ENCODE results near the gene ELANE. TPM values are rescaled to one million over a fixed set of nuclear protein-coding genes. Genes with fewer than 3 reads are reported as not detected.
"Not testable (repeated sequence)": the region's sequence is repeated elsewhere in the genome, so short reads cannot be mapped to it uniquely, and the experiment has no call there.

ELANE gene
- total RNA-seq, 6 experiments from 2014 or later = 0.21 TPM; not detected in 5

GRCh38 chr19:816500-816857 lies 35.6 kb upstream of the ELANE start:
- DNase-seq = no peak
- Mint-ChIP-seq H3K36me3 (ENCODE audit: low read depth) (peaks cover 28% of the 10 kb centered on the region), H3K27ac (no peak overlapping the region; the same call in 1 of the 2 replicates), H3K4me1 (ENCODE audit: low read depth) (no peaks in the 10 kb centered on the region), H3K4me3 (peak overlapping the region; percentile 7; the same call in 1 of the 2 replicates), H3K9me3 (peaks cover 13% of the 10 kb centered on the region), H3K27me3 (ENCODE audit: insufficient read depth) (peaks cover 21% of the 10 kb centered on the region)
- no peak for TF ChIP-seq CTCF (IDR thresholded peaks at IDR 0.05)

- H3K27me3 Mint-ChIP-seq (ENCODE audit: insufficient read depth); H3K9me3 Mint-ChIP-seq; DNase-seq; H3K27ac Mint-ChIP-seq; H3K4me3 Mint-ChIP-seq; H3K4me1 Mint-ChIP-seq (ENCODE audit: low read depth): not testable (repeated sequence)
- peaks cover 13% of the 10 kb centered on the region for H3K36me3 Mint-ChIP-seq (ENCODE audit: low read depth)
Measured at GRCh38 chr19:820212-820611, 31.9 kb upstream of the ELANE start.

- TF ChIP-seq CTCF (IDR thresholded peaks at IDR 0.05) = no peak
- Mint-ChIP-seq H3K4me1 (ENCODE audit: low read depth) (peaks cover 6% of the 10 kb centered on the region), H3K9me3 (no peaks in the 10 kb centered on the region), H3K27ac (no peak overlapping the region), H3K36me3 (ENCODE audit: low read depth) (peaks cover 6% of the 10 kb centered on the region), H3K4me3 (no peak overlapping the region), H3K27me3 (ENCODE audit: insufficient read depth) (peaks cover 6% of the 10 kb centered on the region)
- no peak for DNase-seq
Measured at GRCh38 chr19:821231-821824, 30.8 kb upstream of the ELANE start.

- Mint-ChIP-seq H3K27ac (no peak within 1 kb of the TSS), H3K4me3 (no peak within 1 kb of the TSS)
- no peak for TF ChIP-seq CTCF (IDR thresholded peaks at IDR 0.05)
Measured at GRCh38 chr19:821825-822503, 30.1 kb upstream of the ELANE start, which contains the start of gene PLPPR3. Gene PLPPR3 (minus strand): TSS chr19:821955. CDS start chr19:821559, 396 bp downstream.

GRCh38 chr19:823565-824121 lies 28.5 kb upstream of the ELANE start:
- H3K36me3 Mint-ChIP-seq (ENCODE audit: low read depth) = no peaks in the 10 kb centered on the region
- H3K4me3 Mint-ChIP-seq = no peak overlapping the region
- H3K4me1 Mint-ChIP-seq (ENCODE audit: low read depth) = peaks cover 6% of the 10 kb centered on the region
- no peak for TF ChIP-seq CTCF (IDR thresholded peaks at IDR 0.05)
- no peaks in the 10 kb centered on the region; the same call in 1 of the 2 replicates for H3K27me3 Mint-ChIP-seq (ENCODE audit: insufficient read depth)
- H3K27ac Mint-ChIP-seq = no peak overlapping the region; the same call in 1 of the 2 replicates
- H3K9me3 Mint-ChIP-seq = no peaks in the 10 kb centered on the region
- DNase-seq = no peak

More at GRCh38 chr19:821825-822503, 30.1 kb upstream of the ELANE start, which contains the start of gene PLPPR3:
- H3K4me1 Mint-ChIP-seq (ENCODE audit: low read depth) = peaks cover 6% of the 10 kb centered on the region
- H3K9me3 Mint-ChIP-seq = no peaks in the 10 kb centered on the region
- DNase-seq = no peak
- H3K27me3 Mint-ChIP-seq (ENCODE audit: insufficient read depth) = peaks cover 3% of the 10 kb centered on the region
- no peaks in the 10 kb centered on the region for H3K36me3 Mint-ChIP-seq (ENCODE audit: low read depth)

- Mint-ChIP-seq H3K9me3 (no peaks in the 10 kb centered on the region), H3K4me3 (no peak overlapping the region)
- TF ChIP-seq CTCF (IDR thresholded peaks at IDR 0.05) = no peak
Measured at GRCh38 chr19:824885-825284, 27.2 kb upstream of the ELANE start.

More at GRCh38 chr19:824885-825284, 27.2 kb upstream of the ELANE start:
- Mint-ChIP-seq H3K27me3 (ENCODE audit: insufficient read depth) (peaks cover 2% of the 10 kb centered on the region), H3K27ac (no peak overlapping the region), H3K4me1 (ENCODE audit: low read depth) (peaks cover 6% of the 10 kb centered on the region), H3K36me3 (ENCODE audit: low read depth) (no peaks in the 10 kb centered on the region)
- DNase-seq = no peak

Data from HFFc6 (cell line).